ENCODE data around the gene NAALADL1.
A peak's percentile ranks its signal among the peaks of the same experiment; 100 is the strongest.

GRCh38 chr11:65027213-65028067, 30.9 kb downstream of the NAALADL1 start, which contains the start of gene SNX15:
- TF ChIP-seq, protein P1, sequence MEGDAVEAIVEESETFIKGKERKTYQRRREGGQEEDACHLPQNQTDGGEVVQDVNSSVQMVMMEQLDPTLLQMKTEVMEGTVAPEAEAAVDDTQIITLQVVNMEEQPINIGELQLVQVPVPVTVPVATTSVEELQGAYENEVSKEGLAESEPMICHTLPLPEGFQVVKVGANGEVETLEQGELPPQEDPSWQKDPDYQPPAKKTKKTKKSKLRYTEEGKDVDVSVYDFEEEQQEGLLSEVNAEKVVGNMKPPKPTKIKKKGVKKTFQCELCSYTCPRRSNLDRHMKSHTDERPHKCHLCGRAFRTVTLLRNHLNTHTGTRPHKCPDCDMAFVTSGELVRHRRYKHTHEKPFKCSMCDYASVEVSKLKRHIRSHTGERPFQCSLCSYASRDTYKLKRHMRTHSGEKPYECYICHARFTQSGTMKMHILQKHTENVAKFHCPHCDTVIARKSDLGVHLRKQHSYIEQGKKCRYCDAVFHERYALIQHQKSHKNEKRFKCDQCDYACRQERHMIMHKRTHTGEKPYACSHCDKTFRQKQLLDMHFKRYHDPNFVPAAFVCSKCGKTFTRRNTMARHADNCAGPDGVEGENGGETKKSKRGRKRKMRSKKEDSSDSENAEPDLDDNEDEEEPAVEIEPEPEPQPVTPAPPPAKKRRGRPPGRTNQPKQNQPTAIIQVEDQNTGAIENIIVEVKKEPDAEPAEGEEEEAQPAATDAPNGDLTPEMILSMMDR (conservative IDR thresholded peaks at IDR 0.05; ENCODE audit: low read length) = peak; percentile 57
- TF ChIP-seq EZH2phosphoT487 (IDR thresholded peaks at IDR 0.05; ENCODE audit: borderline replicate concordance, low read depth, low read length) = no peak
